Chondrocyte (in vitro differentiated cells): ENCODE measurements around the gene BCAS4. TPM values are rescaled to one million over a fixed set of nuclear protein-coding genes. Genes with fewer than 3 reads are reported as not detected.
"Not testable (repeated sequence)": the region's sequence is repeated elsewhere in the genome, so short reads cannot be mapped to it uniquely, and the experiment has no call there.

Experiments
- DNase-seq: peaks from one replicate; pipeline ENCODE4 v3.0.0; 2021; ENCODE audit warnings: mixed read lengths, low spot score
- H3K27ac Mint-ChIP-seq: one replicate; pipeline ENCODE4 v1.8.0; 2021; ENCODE audit warnings: mild to moderate bottlenecking, moderate library complexity, mixed read lengths; ENCODE audit not compliant: unreplicated experiment
- H3K27me3 Mint-ChIP-seq: 2 replicates; pipeline ENCODE4 v1.8.0; 2021; ENCODE audit warnings: low read depth, mixed read lengths
- H3K36me3 Mint-ChIP-seq: 2 replicates; pipeline ENCODE4 v1.8.0; 2021; ENCODE audit warnings: low read depth, mixed read lengths
- H3K4me1 Mint-ChIP-seq: 2 replicates; pipeline ENCODE4 v1.8.0; 2021; ENCODE audit warnings: low read depth, mild to moderate bottlenecking, mixed read lengths
- H3K4me3 Mint-ChIP-seq: one replicate; pipeline ENCODE4 v1.8.0; 2021; ENCODE audit warnings: mild to moderate bottlenecking, moderate library complexity, mixed read lengths; ENCODE audit not compliant: unreplicated experiment
- H3K9me3 Mint-ChIP-seq: 2 replicates; pipeline ENCODE4 v1.8.0; 2021; ENCODE audit warnings: low read depth, mixed read lengths
- total RNA-seq: library from RNA; stranded (reverse); gene quantifications from 3 replicates; pipeline ENCODE4 v1.2.1, GENCODE V29; 2021
- TF ChIP-seq, protein P1 (sequence below): fragments of 200-600 bp; sonication (generic); IDR thresholded peaks from 2 replicates; pipeline ENCODE4 v1.5.0; 2021; ENCODE audit warnings: antibody characterized with exemption, mild to moderate bottlenecking, moderate library complexity

Gene BCAS4
- total RNA-seq, 1 donor from 2014 or later = 7.6 TPM

DNA sequence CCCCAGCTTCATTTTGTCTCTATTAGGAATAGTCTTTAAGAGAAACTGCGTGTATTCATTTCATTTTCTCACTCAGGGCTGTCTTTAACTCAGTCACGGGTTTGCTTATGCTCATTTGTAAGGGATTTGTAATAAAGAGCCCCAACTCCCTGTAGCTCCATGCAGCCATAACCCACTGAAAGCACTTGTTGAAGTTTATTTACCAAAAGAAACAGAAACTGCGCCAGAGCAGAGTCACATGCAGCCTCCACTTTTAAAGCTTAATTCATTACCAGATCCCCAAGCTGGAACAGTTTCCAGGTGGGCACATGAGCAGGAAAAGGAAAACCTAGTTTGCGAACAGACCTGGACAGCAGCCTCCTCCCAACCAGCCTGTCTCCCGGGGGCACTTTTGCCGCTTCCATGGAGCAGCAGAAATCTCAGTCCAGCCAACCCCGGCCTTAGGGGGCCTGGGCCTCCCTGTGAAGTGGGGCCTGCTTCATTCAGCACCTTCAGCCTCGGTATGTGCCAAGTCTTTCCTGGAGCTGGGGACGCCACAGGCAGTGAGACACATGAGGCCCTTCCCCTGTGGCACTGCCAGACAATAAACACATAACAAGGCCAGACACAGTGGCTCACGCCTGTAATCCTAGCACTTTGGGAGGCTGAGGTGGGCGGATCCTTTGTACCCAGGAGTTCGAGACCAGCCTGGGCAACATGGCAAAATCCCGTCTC is 4.5 kb downstream of the BCAS4 start:
- Mint-ChIP-seq H3K4me1 (peaks cover 5% of the 10 kb centered on the region), H3K4me3 (no peak overlapping the region), H3K27ac (no peak overlapping the region), H3K36me3 (no peaks in the 10 kb centered on the region), H3K27me3 (no peaks in the 10 kb centered on the region), H3K9me3 (no peaks in the 10 kb centered on the region)
- TF ChIP-seq, protein P1, sequence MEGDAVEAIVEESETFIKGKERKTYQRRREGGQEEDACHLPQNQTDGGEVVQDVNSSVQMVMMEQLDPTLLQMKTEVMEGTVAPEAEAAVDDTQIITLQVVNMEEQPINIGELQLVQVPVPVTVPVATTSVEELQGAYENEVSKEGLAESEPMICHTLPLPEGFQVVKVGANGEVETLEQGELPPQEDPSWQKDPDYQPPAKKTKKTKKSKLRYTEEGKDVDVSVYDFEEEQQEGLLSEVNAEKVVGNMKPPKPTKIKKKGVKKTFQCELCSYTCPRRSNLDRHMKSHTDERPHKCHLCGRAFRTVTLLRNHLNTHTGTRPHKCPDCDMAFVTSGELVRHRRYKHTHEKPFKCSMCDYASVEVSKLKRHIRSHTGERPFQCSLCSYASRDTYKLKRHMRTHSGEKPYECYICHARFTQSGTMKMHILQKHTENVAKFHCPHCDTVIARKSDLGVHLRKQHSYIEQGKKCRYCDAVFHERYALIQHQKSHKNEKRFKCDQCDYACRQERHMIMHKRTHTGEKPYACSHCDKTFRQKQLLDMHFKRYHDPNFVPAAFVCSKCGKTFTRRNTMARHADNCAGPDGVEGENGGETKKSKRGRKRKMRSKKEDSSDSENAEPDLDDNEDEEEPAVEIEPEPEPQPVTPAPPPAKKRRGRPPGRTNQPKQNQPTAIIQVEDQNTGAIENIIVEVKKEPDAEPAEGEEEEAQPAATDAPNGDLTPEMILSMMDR = no peak
- DNase-seq = peak; percentile 51

DNA sequence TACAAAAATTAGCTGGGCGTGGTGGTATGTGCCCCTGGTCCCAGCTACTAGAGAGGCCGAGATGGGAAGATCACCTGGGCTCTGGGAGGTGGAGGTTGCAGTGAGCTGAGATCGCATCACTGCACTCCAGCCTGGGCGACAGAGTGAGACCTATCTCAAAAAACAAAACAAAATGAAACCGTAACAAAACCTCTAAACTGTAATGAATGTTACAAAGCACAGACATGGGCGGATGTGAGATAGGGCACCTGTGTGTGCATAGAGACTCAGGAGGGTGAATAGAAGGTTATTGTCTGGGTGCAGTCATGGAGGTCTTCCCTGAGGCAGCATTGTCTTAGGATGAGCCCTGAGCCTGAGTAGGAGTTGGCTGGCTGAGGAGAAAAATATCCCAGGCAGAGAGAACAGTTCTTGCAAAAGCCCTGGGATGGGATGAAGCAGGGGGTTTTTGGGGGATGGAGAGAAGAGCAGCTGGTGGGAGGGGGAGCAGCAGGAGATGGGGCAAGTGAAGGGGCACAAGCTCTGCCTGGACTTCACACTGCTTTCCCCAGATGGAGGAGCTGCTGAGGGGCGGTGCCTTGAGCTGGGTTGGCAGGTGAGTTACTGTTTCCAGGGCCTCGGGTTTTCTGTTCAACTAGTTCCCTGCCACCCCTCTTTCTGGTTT is 5.2 kb downstream of the BCAS4 start:
- TF ChIP-seq, protein P1 = no peak
- Mint-ChIP-seq H3K4me1 (peaks cover 5% of the 10 kb centered on the region), H3K4me3 (no peak overlapping the region), H3K9me3 (no peaks in the 10 kb centered on the region), H3K27me3 (no peaks in the 10 kb centered on the region), H3K27ac (no peak overlapping the region), H3K36me3 (no peaks in the 10 kb centered on the region)
- DNase-seq = peak; percentile 27

DNA sequence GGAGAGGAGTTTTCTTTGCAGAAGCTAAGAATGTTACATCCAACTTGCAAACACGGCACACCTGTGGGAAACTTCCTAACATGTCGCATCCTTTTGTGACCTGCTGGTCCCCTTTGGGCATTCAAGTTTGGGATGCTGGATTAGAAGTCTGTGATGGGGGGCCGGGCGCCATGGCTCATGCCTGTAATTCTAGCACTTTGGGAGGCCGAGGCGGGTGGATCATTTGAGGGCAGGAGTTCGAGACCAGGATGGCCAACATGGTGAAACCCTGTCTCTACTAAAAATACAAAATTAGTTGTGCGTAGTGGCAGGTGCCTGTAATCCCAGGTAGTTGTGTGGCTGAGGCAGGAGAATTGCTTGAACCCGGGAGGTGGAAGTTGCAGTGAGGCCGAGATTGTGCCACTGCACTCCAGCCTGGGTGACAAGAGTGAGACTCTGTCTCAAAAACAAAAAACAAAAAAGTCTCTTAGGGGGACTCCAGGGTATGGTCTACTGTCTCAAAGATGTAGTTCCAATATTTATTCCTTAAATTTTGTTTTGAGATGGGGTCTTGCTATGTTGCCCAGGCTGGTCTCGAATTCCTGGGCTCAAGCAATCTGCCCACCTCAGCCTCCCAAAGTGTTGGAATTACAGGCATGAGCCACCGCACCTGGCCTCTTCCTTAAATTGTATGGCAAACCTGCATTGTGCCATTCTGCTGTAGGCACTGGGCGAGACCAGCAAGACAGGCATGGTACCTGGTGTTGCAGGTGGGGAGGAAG is 6.3 kb downstream of the BCAS4 start:
- not testable (repeated sequence) for H3K27ac Mint-ChIP-seq, H3K9me3 Mint-ChIP-seq, H3K4me1 Mint-ChIP-seq, DNase-seq, H3K4me3 Mint-ChIP-seq, H3K27me3 Mint-ChIP-seq, H3K36me3 Mint-ChIP-seq

DNA sequence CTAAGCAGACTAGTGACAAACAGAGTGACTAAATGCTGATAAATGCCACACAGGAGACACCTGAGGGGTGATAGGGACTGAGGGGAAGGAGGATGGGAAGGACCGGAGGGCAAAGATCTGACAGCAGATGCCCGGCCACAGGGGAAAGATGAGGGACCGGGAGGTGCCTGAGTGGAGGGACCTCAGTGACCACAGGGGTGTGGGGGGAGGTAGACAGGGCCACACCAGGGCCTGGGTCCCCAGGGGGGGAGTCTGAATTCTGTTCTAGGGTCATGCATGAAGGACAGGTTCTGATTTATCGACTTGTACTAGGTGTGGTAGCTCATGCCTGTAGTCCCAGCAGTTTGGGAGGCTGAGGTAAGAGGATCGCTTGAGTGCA is 6.9 kb downstream of the BCAS4 start:
- H3K27ac Mint-ChIP-seq = no peak overlapping the region
- no peaks in the 10 kb centered on the region for H3K9me3 Mint-ChIP-seq
- no peak for DNase-seq
- TF ChIP-seq, protein P1 = no peak
- no peaks in the 10 kb centered on the region for H3K27me3 Mint-ChIP-seq
- no peaks in the 10 kb centered on the region for H3K36me3 Mint-ChIP-seq
- H3K4me3 Mint-ChIP-seq = no peak overlapping the region
- no peaks in the 10 kb centered on the region for H3K4me1 Mint-ChIP-seq

DNA sequence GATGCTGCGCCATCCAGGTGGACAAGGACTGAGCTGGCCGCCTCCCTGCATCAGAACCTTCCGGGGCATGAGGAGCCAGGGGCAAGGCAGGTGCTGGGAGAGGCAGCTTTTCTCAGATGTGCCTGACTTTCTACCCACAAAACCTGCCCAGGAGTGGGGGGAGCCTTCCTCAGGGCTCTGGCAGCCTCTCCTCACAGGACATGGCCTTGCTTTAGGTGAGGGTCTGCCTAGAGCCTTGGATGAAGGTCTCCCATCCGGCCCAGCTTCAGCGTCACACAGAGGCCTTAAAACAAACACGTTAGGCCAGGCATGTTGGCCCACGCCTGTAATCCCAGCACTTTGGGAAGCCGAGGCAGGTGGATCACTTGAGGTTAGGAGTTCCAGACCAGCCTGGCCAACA is 7.4 kb downstream of the BCAS4 start:
- H3K36me3 Mint-ChIP-seq = no peaks in the 10 kb centered on the region

More for the DNA sequence above, 7.4 kb downstream of the BCAS4 start:
- no peak overlapping the region for H3K27ac Mint-ChIP-seq
- TF ChIP-seq, protein P1 = no peak
- no peaks in the 10 kb centered on the region for H3K27me3 Mint-ChIP-seq
- H3K4me1 Mint-ChIP-seq = no peaks in the 10 kb centered on the region
- no peak for DNase-seq
- no peaks in the 10 kb centered on the region for H3K9me3 Mint-ChIP-seq
- H3K4me3 Mint-ChIP-seq = no peak overlapping the region
